ENCODE results near the gene KRT3.

DNA sequence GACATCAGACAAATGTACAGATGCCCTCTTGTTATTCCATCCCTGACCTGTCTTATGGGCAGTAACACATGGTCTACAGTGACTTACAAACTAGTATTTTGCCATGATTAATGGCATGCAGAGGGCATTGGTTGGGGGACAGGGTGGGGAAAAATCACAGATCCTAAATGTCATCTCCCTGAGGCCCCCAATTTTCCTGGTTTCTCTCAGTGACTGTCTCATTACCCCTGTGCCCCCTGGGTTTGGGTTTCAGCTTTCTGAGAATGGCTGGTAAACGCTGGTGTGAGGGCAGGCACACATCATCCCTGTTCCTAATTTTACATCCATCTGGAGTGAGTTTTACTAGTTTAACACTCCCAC lies 28.9 kb downstream of the KRT3 start:
- TF ChIP-seq POLR2AphosphoS5 (IDR thresholded peaks at IDR 0.05; ENCODE audit: low read depth, low read length), result no peak
- TF ChIP-seq TAF1 (IDR thresholded peaks at IDR 0.05; ENCODE audit: borderline replicate concordance, insufficient read depth, low read length), result no peak
- no peak for TF ChIP-seq REST (IDR thresholded peaks at IDR 0.05; ENCODE audit: insufficient read depth in 1 of 2, low read depth in 2 of 2, low read length in 2 of 2)
- TF ChIP-seq FOXP2 (optimal IDR thresholded peaks at IDR 0.05; ENCODE audit: borderline replicate concordance, extremely low read depth, extremely low read length, insufficient read depth), result no peak
